Gastroesophageal sphincter (tissue), 3 donors: ENCODE measurements around the gene FHAD1.

Experiments used
- CTCF ChIP-seq, 4 experiments: fragments of 200-600 bp in 2 of 4; fragments of 450-650 bp in 2 of 4; sonication (generic) in 1 of 4; IDR thresholded peaks; one replicate each; pipeline ENCODE4 v1.5.1; 2017 to 2019; ENCODE audit warnings: antibody characterized with exemption in 4 of 4, mild to moderate bottlenecking in 2 of 4, moderate library complexity in 2 of 4
- EP300 ChIP-seq: sonication (generic); formaldehyde crosslinking; IDR thresholded peaks from one replicate; pipeline ENCODE4 v1.6.1; 2017; ENCODE audit warnings: antibody characterized with exemption, mild to moderate bottlenecking
- POLR2A ChIP-seq, 2 donors: fragments of 450-650 bp; IDR thresholded peaks; one replicate each; pipeline ENCODE4 v1.6.1; 2017; ENCODE audit warnings: antibody characterized with exemption in 2 of 2, mild to moderate bottlenecking in 2 of 2, moderate library complexity in 1 of 2
- POLR2AphosphoS5 ChIP-seq: sonication (generic); formaldehyde crosslinking; IDR thresholded peaks from one replicate; pipeline ENCODE4 v1.6.1; 2017; ENCODE audit warnings: antibody characterized with exemption

GRCh38 chr1:15445390-15446122 lies 198.5 kb downstream of the FHAD1 start:
- TF ChIP-seq CTCF (IDR thresholded peaks at IDR 0.05) (no peak), POLR2A (IDR thresholded peaks at IDR 0.05) (no peak), EP300 (no peak), POLR2AphosphoS5 (no peak)
